B cell (primary cell): ENCODE measurements around the gene ATPAF1. TPM values are rescaled to one million over a fixed set of nuclear protein-coding genes. Genes with fewer than 3 reads are reported as not detected.

Experiments used
- ATAC-seq: fragments of 200-7000 bp; cut with Tn5 transposase; one replicate; pipeline ENCODE4 v1.10.0; 2021; ENCODE audit warnings: low read depth, mild to moderate bottlenecking, moderate number of reproducible peaks, moderate library complexity
- CTCF ChIA-PET: fragments of 350-600 bp; sonication (Branson Sonifier 250); formaldehyde crosslinking; loops from one replicate; lab custom pipeline; 2021; ENCODE audit warnings: antibody characterized with exemption, inconsistent platforms; lab: Charles Lee
- POLR2A ChIA-PET: fragments of 350-600 bp; sonication (Branson Sonifier 250); formaldehyde crosslinking; loops from one replicate; lab custom pipeline; 2021; ENCODE audit warnings: antibody characterized with exemption; lab: Charles Lee
- DNase-seq: peaks from one replicate; pipeline ENCODE4 v3.0.0; 2013
- H2AFZ ChIP-seq: 2 replicates; pipeline ENCODE4 v1.6.1; 2012; ENCODE audit warnings: mild to moderate bottlenecking, low read depth, low read length; ENCODE audit not compliant: insufficient read depth, poor library complexity, severe bottlenecking
- H3K27ac ChIP-seq, 2 donors: 1 replicate in 1 of 2; 2 replicates in 1 of 2; pipeline ENCODE4 v1.5.1; 2012 to 2013; ENCODE audit warnings: low read length in 2 of 2, mild to moderate bottlenecking in 2 of 2, moderate library complexity in 1 of 2
- H3K27me3 ChIP-seq, 4 experiments: fragments of 200-600 bp in 1 of 4; sonication (generic) in 1 of 4; replicated peaks in 1 of 4; 1 replicate in 2 of 4; 2 replicates in 2 of 4; pipeline versions ENCODE4 v1.6.1 to v1.7.0; 2013 to 2016; ENCODE audit warnings: low read length in 3 of 4, mild to moderate bottlenecking in 2 of 4, mixed read lengths in 1 of 4, moderate library complexity in 1 of 4; ENCODE audit not compliant: insufficient read depth in 4 of 4, control insufficient read depth in 3 of 4; ENCODE audit errors: control extremely low read depth in 1 of 4
- H3K36me3 ChIP-seq, 2 experiments: replicated peaks in 1 of 2; 1 replicate in 1 of 2; 2 replicates in 1 of 2; pipeline versions ENCODE4 v1.6.1 to v1.7.1; 2013; ENCODE audit warnings: low read length in 1 of 2; ENCODE audit not compliant: insufficient read depth in 2 of 2, control insufficient read depth in 1 of 2; ENCODE audit errors: control extremely low read depth in 1 of 2, extremely low read depth in 1 of 2
- H3K4me1 ChIP-seq, 2 donors: fragments of 200-600 bp in 1 of 2; sonication (generic) in 1 of 2; 1 replicate in 1 of 2; 2 replicates in 1 of 2; pipeline versions ENCODE4 v1.5.1 to v1.6.1; 2013 to 2017; ENCODE audit warnings: low read length in 2 of 2; ENCODE audit not compliant: control insufficient read depth in 2 of 2, insufficient read depth in 2 of 2
- H3K4me2 ChIP-seq: replicated peaks from 2 replicates; pipeline ENCODE3; 2012; ENCODE audit warnings: mild to moderate bottlenecking, low read depth, low read length; ENCODE audit not compliant: poor library complexity, severe bottlenecking
- H3K4me3 ChIP-seq, 5 experiments: fragments of 200-600 bp in 1 of 5; sonication (generic) in 1 of 5; 1 replicate in 3 of 5; 2 replicates in 2 of 5; pipeline versions ENCODE4 v1.5.1 to v1.7.0; 2011 to 2016; ENCODE audit warnings: low read length in 4 of 5, mild to moderate bottlenecking in 4 of 5, low read depth in 2 of 5, control low read depth in 1 of 5, moderate library complexity in 1 of 5; ENCODE audit not compliant: insufficient read depth in 1 of 5; ENCODE audit errors: control extremely low read depth in 1 of 5, extremely low read depth in 1 of 5
- H3K79me2 ChIP-seq: fragments of 200-600 bp; sonication (generic); one replicate; pipeline ENCODE4 v1.6.0; 2016; ENCODE audit warnings: low read length; ENCODE audit not compliant: control insufficient read depth, insufficient read depth
- H3K9ac ChIP-seq: fragments of 200-600 bp; sonication (generic); 2 replicates; pipeline ENCODE4 v1.6.1; 2017; ENCODE audit warnings: mild to moderate bottlenecking, low read length, moderate library complexity
- H3K9me3 ChIP-seq, 3 donors: one replicate each; pipeline versions ENCODE4 v1.6.1 to v1.7.1; 2013; ENCODE audit warnings: low read length in 2 of 3; ENCODE audit not compliant: control insufficient read depth in 2 of 3, insufficient read depth in 1 of 3; ENCODE audit errors: control extremely low read depth in 1 of 3
- H4K20me1 ChIP-seq: 2 replicates; pipeline ENCODE4 v1.6.0; 2012; ENCODE audit warnings: mild to moderate bottlenecking, low read length; ENCODE audit not compliant: insufficient read depth, control insufficient read depth, poor library complexity, severe bottlenecking
- H3K27ac Mint-ChIP-seq: one replicate; pipeline ENCODE4 v1.8.0; 2021; ENCODE audit warnings: mixed read lengths
- H3K27me3 Mint-ChIP-seq: one replicate; pipeline ENCODE4 v1.8.0; 2021; ENCODE audit warnings: mixed read lengths
- H3K4me1 Mint-ChIP-seq: one replicate; pipeline ENCODE4 v1.8.0; 2021; ENCODE audit warnings: mixed read lengths
- H3K4me3 Mint-ChIP-seq: one replicate; pipeline ENCODE4 v1.8.0; 2021; ENCODE audit warnings: mixed read lengths
- H3K9me3 Mint-ChIP-seq: one replicate; pipeline ENCODE4 v1.8.0; 2022; ENCODE audit warnings: mixed read lengths; ENCODE audit not compliant: insufficient read depth
- EZH2 ChIP-seq: IDR thresholded peaks from 2 replicates; pipeline ENCODE4 v1.6.1; 2012; ENCODE audit warnings: borderline replicate concordance, low read depth, mild to moderate bottlenecking, moderate library complexity, low read length; ENCODE audit not compliant: insufficient read depth, poor library complexity, severe bottlenecking
- WGBS: methylation state at CpG from one replicate; pipeline ENCODE4 v1.1.5; 2013; ENCODE audit warnings: missing lambda C conversion rate; ENCODE audit not compliant: insufficient coverage; 5-methylcytosine and 5-hydroxymethylcytosine counted together
- intact Hi-C: fragments of 100-400 bp; cut with micrococcal nuclease; formaldehyde crosslinking; loops from one replicate; pipeline ENCODE4 v1.10.0; 2022
- polyA plus RNA-seq: library from polyadenylated mRNA; depleted of rRNA; stranded (reverse); fragments of >200 nt; gene quantifications from 2 replicates; pipeline ENCODE4 v1.2.3, GENCODE V29; 2012
- total RNA-seq, 2 donors: library from RNA; stranded (reverse); fragments of 120-200 nt in 1 of 2; gene quantifications; 1 replicate in 1 of 2; 2 replicates in 1 of 2; pipeline versions ENCODE4 v1.2.3 to v1.2.4, GENCODE V29; 2013 to 2022
- TF ChIP-seq, protein P1 (sequence below): fragments of 200-600 bp; IDR thresholded peaks from one replicate; pipeline ENCODE4 v1.8.0; 2022; ENCODE audit warnings: antibody characterized with exemption, mild to moderate bottlenecking

Gene ATPAF1
- total and polyA plus RNA-seq, 2 donors (not counting 1 experiment from before 2014, with no cell fraction given): 18.3 to 22.0 TPM

DNA sequence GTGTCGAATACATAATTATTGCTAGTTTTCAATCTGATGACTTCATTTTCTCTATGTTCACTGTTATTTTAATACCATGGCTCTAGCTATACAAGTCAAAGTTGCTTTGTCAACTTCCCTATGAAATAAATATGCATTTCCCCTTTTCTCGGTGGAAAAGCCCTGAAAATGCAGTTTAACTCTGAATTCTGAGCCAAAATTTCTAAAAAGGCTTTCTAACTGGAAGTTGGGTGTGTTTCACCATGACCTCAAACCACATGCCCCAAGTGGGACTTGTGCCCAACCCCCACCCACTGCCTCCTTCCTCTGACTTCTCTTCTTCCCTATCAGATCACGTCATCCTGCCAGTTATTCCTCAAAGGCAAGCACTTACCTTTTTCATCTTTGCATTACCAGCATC, 73.0 kb downstream of the ATPAF1 start:
- Histone ChIP-seq H3K27ac (no peak overlapping the region), H3K27me3 (no peaks in the 10 kb centered on the region), H3K9ac (no peak overlapping the region), H2AFZ (no peak overlapping the region), H3K9me3 (no peaks in the 10 kb centered on the region), H4K20me1 (no peaks in the 10 kb centered on the region), H3K4me1 (peaks cover 7 to 9% of the 10 kb centered on the region in 2 donors), H3K4me3 (no peak overlapping the region), H3K36me3 (peaks cover 0 to 38% of the 10 kb centered on the region in 2 experiments), H3K79me2 (no peaks in the 10 kb centered on the region), H3K4me2 (no peak overlapping the region)
- Mint-ChIP-seq H3K27me3 (no peaks in the 10 kb centered on the region), H3K4me3 (no peak overlapping the region), H3K27ac (peak overlapping the region; percentile 35), H3K9me3 (no peaks in the 10 kb centered on the region), H3K4me1 (peaks cover 22% of the 10 kb centered on the region)
- ChIA-PET POLR2A (no interaction called here), CTCF (no interaction called here)
- intact Hi-C loops: no loop called here
- TF ChIP-seq, protein P1, sequence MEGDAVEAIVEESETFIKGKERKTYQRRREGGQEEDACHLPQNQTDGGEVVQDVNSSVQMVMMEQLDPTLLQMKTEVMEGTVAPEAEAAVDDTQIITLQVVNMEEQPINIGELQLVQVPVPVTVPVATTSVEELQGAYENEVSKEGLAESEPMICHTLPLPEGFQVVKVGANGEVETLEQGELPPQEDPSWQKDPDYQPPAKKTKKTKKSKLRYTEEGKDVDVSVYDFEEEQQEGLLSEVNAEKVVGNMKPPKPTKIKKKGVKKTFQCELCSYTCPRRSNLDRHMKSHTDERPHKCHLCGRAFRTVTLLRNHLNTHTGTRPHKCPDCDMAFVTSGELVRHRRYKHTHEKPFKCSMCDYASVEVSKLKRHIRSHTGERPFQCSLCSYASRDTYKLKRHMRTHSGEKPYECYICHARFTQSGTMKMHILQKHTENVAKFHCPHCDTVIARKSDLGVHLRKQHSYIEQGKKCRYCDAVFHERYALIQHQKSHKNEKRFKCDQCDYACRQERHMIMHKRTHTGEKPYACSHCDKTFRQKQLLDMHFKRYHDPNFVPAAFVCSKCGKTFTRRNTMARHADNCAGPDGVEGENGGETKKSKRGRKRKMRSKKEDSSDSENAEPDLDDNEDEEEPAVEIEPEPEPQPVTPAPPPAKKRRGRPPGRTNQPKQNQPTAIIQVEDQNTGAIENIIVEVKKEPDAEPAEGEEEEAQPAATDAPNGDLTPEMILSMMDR: no peak
- TF ChIP-seq EZH2: no peak
- WGBS: 6% methylated on average over 2 of the region's 3 CpGs
- no peak for ATAC-seq
- DNase-seq: no peak

DNA sequence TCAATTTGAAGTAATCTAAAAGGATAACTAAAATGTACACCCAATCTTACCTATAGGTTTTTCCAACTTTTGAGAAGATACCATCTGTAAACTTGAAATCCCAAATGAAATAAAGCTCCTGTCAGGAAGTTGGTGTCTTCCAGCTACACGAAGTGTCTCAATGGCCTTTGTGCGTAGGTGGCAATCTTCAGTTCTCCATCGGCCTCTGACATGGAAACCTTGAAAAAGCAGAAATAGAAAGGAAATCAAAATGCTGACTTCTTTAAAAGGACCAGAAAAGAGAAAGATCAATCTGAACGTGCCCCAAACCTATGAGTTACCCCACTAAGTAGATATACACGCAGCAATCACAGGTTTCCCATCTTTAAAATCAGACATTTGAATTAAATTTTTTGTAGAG, 74.1 kb downstream of the ATPAF1 start:
- H3K36me3 ChIP-seq: peaks cover 0 to 46% of the 10 kb centered on the region in 2 experiments
- H3K4me1 ChIP-seq: peaks cover 7 to 9% of the 10 kb centered on the region in 2 donors
- ChIA-PET POLR2A (no interaction called here), CTCF (interaction anchor here (1.1 kb wide), 1 partner anchor 237 kb away, joined by 3 read pairs; no protein-coding TSS in a partner anchor)
- no peaks in the 10 kb centered on the region for H3K27me3 Mint-ChIP-seq
- no peak overlapping the region for H3K9ac ChIP-seq
- H3K27ac ChIP-seq: no peak overlapping the region
- H3K4me3 ChIP-seq: no peak overlapping the region
- H3K4me1 Mint-ChIP-seq: peaks cover 20% of the 10 kb centered on the region
- no peak overlapping the region for H3K4me3 Mint-ChIP-seq
- no peak for ATAC-seq
- H3K27ac Mint-ChIP-seq: no peak overlapping the region
- H4K20me1 ChIP-seq: no peaks in the 10 kb centered on the region
- WGBS: 97% methylated on average over 3 of the region's 5 CpGs
- no peak overlapping the region for H2AFZ ChIP-seq
- no peak overlapping the region for H3K4me2 ChIP-seq
- no peak for DNase-seq
- intact Hi-C loops: no loop called here
- no peaks in the 10 kb centered on the region for H3K9me3 Mint-ChIP-seq
- H3K27me3 ChIP-seq: no peaks in the 10 kb centered on the region
- H3K9me3 ChIP-seq: no peaks in the 10 kb centered on the region
- H3K79me2 ChIP-seq: no peaks in the 10 kb centered on the region
- TF ChIP-seq EZH2: no peak
- TF ChIP-seq, protein P1: no peak
